ENCODE results near the gene VOPP1.

Gene VOPP1

GRCh38 chr7:55429835-55430499 lies 142.3 kb downstream of the VOPP1 start:
- FAIRE-seq = no peak
- no peak for DNase-seq (ENCODE audit: insufficient read length, low spot score)
- no peak for TF ChIP-seq POLR2A (IDR thresholded peaks at IDR 0.05; ENCODE audit: low read depth, low read length)

GRCh38 chr7:55427800-55428199 lies 144.5 kb downstream of the VOPP1 start:
- FAIRE-seq (no peak), DNase-seq (ENCODE audit: insufficient read length, low spot score) (no peak)
- TF ChIP-seq POLR2A (IDR thresholded peaks at IDR 0.05; ENCODE audit: low read depth, low read length) = no peak

DNA sequence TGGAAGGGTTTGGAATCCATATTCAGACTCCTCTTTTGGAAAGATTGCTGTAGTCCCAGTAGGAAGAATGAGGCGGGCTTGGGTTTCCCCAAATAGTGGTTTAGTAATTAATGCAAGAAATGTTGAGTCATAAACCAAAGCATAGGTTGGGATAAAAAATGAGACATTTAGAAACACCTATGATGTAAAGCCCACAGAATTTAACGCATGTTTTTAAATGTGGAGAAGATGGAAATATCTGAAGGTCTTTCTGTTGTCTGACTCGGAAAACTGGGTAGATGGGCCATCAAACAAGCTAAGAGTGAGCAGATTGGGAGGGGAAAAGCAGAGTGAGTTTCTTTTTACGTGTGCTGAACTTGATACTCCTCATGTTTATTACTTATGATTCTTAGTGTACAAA lies 145.0 kb downstream of the VOPP1 start:
- TF ChIP-seq POLR2A (IDR thresholded peaks at IDR 0.05; ENCODE audit: low read depth, low read length) = no peak
- no peak for FAIRE-seq

GRCh38 chr7:55426676-55427075 lies 145.6 kb downstream of the VOPP1 start:
- no peak for TF ChIP-seq POLR2A (IDR thresholded peaks at IDR 0.05; ENCODE audit: low read depth, low read length)
- DNase-seq (ENCODE audit: insufficient read length, low spot score) (no peak), FAIRE-seq (no peak)

More for the DNA sequence above, 145.0 kb downstream of the VOPP1 start:
- no peak for DNase-seq (ENCODE audit: insufficient read length, low spot score)

DNA sequence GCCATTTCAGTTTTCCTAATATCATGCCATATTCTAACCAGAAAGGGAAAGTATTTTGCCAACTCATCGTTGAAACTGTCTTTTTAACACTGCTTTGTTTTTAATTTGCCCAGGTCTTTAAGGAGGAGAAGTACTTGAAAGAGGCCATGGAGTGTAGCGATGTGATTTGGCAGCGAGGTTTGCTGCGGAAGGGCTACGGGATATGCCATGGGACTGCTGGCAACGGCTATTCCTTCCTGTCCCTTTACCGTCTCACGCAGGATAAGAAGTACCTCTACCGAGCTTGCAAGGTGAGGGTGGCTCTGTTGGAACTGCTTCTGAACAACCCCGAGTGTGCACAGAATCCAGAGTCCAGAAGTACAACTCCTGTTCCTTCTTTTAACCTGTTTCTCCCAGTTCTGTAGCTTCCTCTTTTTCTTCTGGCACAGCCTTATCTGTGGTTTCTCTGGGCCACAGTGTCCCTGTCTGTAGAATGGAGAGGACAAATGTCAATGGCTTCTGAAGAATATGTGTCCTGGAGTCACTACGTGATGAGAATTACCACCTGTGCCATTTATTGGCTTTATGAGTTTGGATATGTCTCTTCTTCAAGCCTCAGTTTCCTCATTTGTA lies 147.1 kb downstream of the VOPP1 start:
- no peak for TF ChIP-seq POLR2A (IDR thresholded peaks at IDR 0.05; ENCODE audit: low read depth, low read length)
- FAIRE-seq = no peak
- DNase-seq (ENCODE audit: insufficient read length, low spot score) = no peak

DNA sequence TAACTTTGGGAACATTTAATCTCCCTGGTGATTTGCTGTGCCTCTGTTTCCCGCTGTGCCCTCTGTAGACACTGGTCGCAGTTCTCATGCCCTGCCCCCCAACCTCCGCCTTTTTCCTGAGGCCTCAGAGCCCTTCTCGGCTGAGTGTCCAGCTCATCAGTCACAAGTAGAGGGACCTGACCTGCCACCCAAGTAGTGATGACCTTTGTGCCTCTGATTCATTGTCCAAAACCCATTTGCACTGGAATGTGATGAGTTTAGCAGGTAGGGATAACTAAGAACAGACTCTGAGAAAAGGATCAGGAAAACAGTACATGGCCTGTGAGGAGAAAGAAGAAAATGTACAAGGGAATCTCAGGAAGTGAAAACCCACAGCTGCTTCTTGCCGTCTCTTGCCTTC lies 148.4 kb downstream of the VOPP1 start:
- no peak for TF ChIP-seq POLR2A (IDR thresholded peaks at IDR 0.05; ENCODE audit: low read depth, low read length)
- DNase-seq (ENCODE audit: insufficient read length, low spot score) = no peak

GRCh38 chr7:55423277-55423711 lies 149.0 kb downstream of the VOPP1 start:
- TF ChIP-seq POLR2A (IDR thresholded peaks at IDR 0.05; ENCODE audit: low read depth, low read length) = no peak
- DNase-seq (ENCODE audit: insufficient read length, low spot score) (no peak), FAIRE-seq (no peak)

More for the DNA sequence above, 148.4 kb downstream of the VOPP1 start:
- no peak for FAIRE-seq

Measured in H54 (cell line).